HT-29 (cell line): ENCODE data around the gene RALGPS1. TPM values are rescaled to one million over a fixed set of nuclear protein-coding genes. Genes with fewer than 3 reads are reported as not detected.

Experiments used
- DNase-seq: peaks from one replicate; pipeline ENCODE4 v3.0.0-alpha.2; 2015; ENCODE audit warnings: low spot score
- total RNA-seq: library from RNA; depleted of rRNA; stranded (reverse); fragments of >200 nt; shearing (Covaris generic); gene quantifications from 2 replicates; pipeline ENCODE4 v1.2.3, GENCODE V29; 2014

Gene RALGPS1
- total RNA-seq, 1 experiment from 2014 or later = 12.4 TPM

DNA sequence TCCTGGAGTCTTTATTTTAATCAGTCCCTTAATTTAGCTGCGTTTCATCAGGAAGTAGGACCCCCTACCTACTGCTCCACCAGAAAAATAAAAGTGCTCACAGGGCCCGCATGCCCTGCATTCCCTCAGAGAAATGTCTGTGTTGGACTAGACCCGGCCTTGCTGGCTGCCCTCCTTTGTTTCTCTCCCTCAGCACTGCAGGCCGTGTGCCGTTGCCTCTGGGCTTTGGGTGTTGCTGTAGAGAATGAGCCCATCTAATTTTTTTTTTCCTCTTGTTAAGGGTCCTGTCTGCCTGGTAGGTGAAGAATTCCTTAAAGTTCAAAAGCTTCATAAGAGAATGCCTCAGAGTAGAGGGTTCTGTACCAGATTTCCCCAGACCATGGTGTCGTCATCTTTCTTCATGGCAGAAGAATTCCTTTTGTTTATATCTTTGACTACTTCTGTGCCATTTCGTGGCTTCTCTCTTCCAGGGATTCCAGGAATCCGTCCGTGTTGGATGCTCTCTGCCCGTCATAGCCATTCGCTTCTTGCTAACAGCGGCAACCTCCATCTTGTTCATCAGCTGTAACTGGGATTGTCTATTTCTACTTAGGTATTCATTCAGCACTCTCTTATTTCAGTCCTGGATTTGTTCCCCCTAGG is 257.6 kb downstream of the RALGPS1 start:
- no peak for DNase-seq

- DNase-seq = no peak
Observed at GRCh38 chr9:127173063-127173462, 258.5 kb downstream of the RALGPS1 start.

DNA sequence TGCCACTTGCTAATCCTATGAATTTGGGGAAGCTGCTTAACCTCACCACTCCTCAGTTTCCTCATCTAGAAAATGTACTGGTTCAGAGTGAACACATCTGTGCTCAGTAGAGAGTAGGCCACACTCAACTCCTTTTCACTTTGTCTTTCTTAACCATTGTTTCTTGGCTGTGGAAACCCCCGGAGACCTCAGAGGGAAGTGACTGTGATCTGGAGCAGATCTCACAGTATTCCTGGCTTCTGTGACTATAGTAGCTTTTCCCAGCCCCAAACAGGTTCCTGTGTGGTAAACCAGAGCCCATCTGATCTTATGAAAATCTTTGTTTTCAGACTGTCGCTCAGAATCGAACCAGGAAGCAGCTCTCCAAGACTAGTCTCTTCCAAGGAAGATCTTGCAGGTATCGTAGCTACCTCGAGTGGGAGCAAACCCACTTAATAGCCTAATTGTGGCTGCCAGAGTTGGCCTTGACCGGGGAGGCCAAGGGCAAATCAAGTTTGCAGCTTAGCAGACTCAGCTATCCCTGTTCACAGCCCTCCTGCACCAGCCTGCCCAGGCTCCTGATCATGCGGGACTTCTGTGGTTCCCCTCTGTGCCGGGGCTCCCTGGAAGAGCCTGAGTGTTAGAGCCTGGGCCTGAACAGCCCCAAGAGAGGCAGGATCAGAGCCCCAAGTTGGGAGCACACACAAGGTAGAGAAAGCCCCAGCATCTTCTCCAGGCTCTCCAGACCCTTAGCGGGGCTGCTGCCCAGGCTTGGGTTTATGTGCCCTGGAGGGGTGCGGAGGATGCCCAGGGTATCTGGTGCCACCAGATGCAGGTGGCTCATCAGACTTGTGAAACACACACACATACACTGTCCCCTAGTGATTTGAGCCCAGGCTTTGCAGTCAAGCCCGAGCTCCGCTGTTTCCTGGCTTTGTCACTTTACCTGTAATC is 260.1 kb downstream of the RALGPS1 start:
- DNase-seq = no peak

GRCh38 chr9:127175319-127175715 is 260.7 kb downstream of the RALGPS1 start:
- no peak for DNase-seq

DNA sequence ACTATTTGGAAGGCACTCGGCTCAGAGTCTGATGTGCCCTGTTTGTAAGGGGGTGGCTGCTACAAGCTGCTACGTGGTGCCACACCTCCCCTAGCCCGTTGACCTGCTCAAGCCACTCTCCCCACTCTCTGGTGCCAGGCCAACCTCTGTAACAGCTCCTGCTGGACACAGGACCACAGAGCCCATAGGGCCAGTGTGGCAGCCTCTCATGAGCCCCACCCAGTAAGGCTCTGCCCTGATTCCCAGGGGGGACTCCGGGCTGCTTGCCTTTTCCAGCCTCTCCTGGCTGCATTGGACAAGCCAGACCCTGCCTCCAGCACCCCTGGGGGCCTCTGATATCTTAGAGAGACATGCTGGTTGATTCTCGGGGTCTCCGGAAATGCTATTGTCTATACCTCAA is 261.2 kb downstream of the RALGPS1 start:
- DNase-seq = no peak

- no peak for DNase-seq
Observed at GRCh38 chr9:127176631-127177030, 262.0 kb downstream of the RALGPS1 start.

- no peak for DNase-seq
Observed at GRCh38 chr9:127177231-127177630, 262.6 kb downstream of the RALGPS1 start.

GRCh38 chr9:127177665-127178265 is 263.2 kb downstream of the RALGPS1 start:
- DNase-seq = no peak

DNA sequence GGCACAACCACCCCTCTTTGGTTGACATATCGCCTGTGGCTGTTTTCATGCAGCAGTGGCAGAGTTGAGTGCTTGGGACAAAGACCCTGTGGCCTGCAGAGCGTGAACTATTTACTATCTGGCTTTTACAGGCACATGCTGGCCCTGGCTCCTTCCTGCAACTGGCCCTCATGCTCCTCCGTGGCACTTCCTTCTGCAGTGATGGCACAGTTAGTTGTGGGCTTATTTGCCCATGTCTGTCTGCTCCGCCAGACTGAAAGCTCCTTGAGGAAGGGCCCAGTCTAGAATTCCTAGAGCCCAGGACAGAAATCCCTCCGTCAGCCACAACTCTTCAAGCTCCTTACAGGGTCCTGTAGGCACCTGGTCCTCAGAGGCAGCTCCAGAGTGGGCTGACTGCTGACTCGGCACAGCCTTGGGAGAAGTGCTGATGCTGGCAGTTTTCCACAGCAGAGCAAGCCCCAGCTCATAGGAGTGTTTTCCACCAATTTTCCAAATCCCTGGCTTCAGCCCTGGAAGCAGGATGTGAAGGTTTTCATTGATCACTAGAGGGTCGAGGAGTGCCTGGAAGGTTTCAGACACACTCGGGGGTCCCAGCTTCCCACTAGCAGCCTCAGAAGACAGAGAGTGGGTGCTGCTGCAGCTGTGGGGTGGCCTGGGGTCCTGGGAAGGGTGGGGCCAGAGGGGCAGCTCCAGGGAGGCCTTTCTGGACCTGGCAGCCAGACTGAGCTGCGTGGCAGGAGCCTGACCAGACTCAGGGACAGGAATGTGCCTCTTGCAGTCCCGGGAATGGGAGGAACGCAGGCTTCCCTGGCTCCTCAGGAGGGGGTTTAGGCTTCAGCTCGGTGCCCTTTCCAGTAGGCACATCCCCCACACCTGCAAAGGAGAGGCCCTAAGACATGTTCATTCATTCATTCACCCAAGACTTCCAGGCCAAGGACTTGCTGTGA is 264.4 kb downstream of the RALGPS1 start:
- no peak for DNase-seq

- DNase-seq = no peak
Observed at GRCh38 chr9:127179633-127180441, 265.3 kb downstream of the RALGPS1 start.

GRCh38 chr9:127180457-127181314 is 266.1 kb downstream of the RALGPS1 start:
- DNase-seq = no peak

- DNase-seq = no peak
Observed at GRCh38 chr9:127181315-127181580, 266.7 kb downstream of the RALGPS1 start.

- no peak for DNase-seq
Observed at GRCh38 chr9:127181595-127182190, 267.1 kb downstream of the RALGPS1 start.

- no peak for DNase-seq
Observed at GRCh38 chr9:127182901-127183746, 268.5 kb downstream of the RALGPS1 start.

GRCh38 chr9:127183814-127184582 is 269.4 kb downstream of the RALGPS1 start:
- DNase-seq = no peak

DNA sequence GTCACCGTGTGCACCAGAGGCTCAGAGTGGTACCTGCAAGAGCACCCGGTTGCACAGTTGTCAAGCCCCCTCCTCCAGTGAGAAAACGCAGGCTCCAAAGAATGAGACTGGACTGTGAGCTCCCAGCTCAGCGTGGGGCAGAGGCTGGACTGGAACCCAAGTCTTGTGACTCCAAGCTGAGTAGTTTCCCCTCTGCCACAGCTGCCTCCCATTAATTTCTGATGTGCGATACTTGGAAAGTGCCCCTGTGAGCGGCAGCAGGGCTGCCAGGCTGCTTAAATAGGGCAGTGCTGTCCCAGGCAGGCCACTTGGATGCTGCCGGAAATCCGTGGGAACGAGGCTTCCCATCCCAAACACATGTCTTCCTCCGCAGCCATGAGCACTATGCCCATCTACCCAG is 270.1 kb downstream of the RALGPS1 start:
- no peak for DNase-seq

DNA sequence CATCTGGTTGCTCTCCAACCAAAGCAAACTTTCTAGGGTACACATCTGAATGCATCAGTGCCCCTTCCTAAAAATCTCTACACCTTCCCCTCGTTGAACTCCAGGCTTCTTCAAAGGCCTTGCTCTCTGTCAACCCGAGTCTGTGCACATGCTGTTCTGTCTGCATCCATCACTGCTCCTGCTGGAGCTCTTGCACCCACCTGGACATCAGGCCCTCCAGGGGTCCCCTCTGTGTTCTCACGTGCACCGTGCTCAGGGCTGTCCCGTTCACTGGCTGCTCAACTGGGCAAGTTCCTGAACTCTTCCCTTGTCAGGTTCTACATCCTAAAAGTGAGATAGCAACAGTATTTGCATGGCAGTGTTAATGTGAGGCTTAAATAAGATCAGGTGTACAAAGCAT is 270.6 kb downstream of the RALGPS1 start:
- DNase-seq = no peak
